Stomach smooth muscle (tissue), 2 donors: Measurements from ENCODE around the gene DCAF16.

Experiments used
- H3K27ac ChIP-seq: one replicate; pipeline ENCODE4 v1.7.0; 2013; ENCODE audit warnings: mild to moderate bottlenecking, low read length, inconsistent platforms
- H3K27me3 ChIP-seq, 2 donors: one replicate each; pipeline ENCODE4 v1.7.0; 2013; ENCODE audit warnings: low read length in 2 of 2; ENCODE audit not compliant: insufficient read depth in 2 of 2, control insufficient read depth in 1 of 2
- H3K36me3 ChIP-seq, 2 donors: one replicate each; pipeline ENCODE4 v1.7.0; 2013; ENCODE audit warnings: low read length in 2 of 2; ENCODE audit not compliant: control insufficient read depth in 2 of 2, insufficient read depth in 2 of 2
- H3K4me1 ChIP-seq: one replicate; pipeline ENCODE4 v1.7.0; 2013; ENCODE audit warnings: low read length; ENCODE audit not compliant: control insufficient read depth, insufficient read depth
- H3K4me3 ChIP-seq, 2 donors: one replicate each; pipeline ENCODE4 v1.7.0; 2013; ENCODE audit warnings: low read length in 2 of 2
- H3K9ac ChIP-seq, 2 donors: one replicate each; pipeline ENCODE4 v1.7.0; 2013; ENCODE audit warnings: low read length in 2 of 2, mild to moderate bottlenecking in 1 of 2
- H3K9me3 ChIP-seq, 2 donors: one replicate each; pipeline ENCODE4 v1.7.0; 2013; ENCODE audit warnings: low read length in 2 of 2; ENCODE audit not compliant: control insufficient read depth in 2 of 2
- donor health status: healthy.
- donor health status: Pancreatic carcinoma.

Gene DCAF16

GRCh38 chr4:17785858-17786257 lies 24.7 kb downstream of the DCAF16 start:
- H3K9me3 ChIP-seq, result no peaks in the 10 kb centered on the region
- no peaks in the 10 kb centered on the region for H3K36me3 ChIP-seq
- H3K4me1 ChIP-seq, result peaks cover 14% of the 10 kb centered on the region
- no peak overlapping the region for H3K27ac ChIP-seq
- H3K4me3 ChIP-seq, result no peak overlapping the region
- H3K27me3 ChIP-seq, result peaks cover under 1 to 9% of the 10 kb centered on the region in 2 donors
- no peak overlapping the region for H3K9ac ChIP-seq

GRCh38 chr4:17781300-17782287 lies 29.0 kb downstream of the DCAF16 start, which contains the start of gene FAM184B:
Gene FAM184B, minus strand, starts transcription at chr4:17781621. Its CDS starts 322 bp downstream, at chr4:17781299.
- no peaks in the 10 kb centered on the region for H3K36me3 ChIP-seq
- H3K27me3 ChIP-seq, result peaks cover 15 to 20% of the 10 kb centered on the region in 2 donors
- H3K9ac ChIP-seq, result peak within 1 kb of the TSS in 1 of 2 donors; percentile 21
- H3K27ac ChIP-seq, result no peak within 1 kb of the TSS
- H3K9me3 ChIP-seq, result no peaks in the 10 kb centered on the region
- peak within 1 kb of the TSS; percentile 67 to 72 for H3K4me3 ChIP-seq
- peaks cover 24% of the 10 kb centered on the region for H3K4me1 ChIP-seq

- Histone ChIP-seq H3K4me1 (peaks cover 24% of the 10 kb centered on the region), H3K9me3 (no peaks in the 10 kb centered on the region), H3K4me3 (peak overlapping the region; percentile 67 to 72), H3K27me3 (peaks cover 15 to 20% of the 10 kb centered on the region in 2 donors), H3K27ac (no peak overlapping the region), H3K9ac (peak overlapping the region in 1 of 2 donors; percentile 21), H3K36me3 (no peaks in the 10 kb centered on the region)
These were observed 29.9 kb downstream of the DCAF16 start for GRCh38 chr4:17780501-17781299.

- H3K4me1 ChIP-seq, result peaks cover 24% of the 10 kb centered on the region
- peaks cover 15 to 20% of the 10 kb centered on the region in 2 donors for H3K27me3 ChIP-seq
- no peaks in the 10 kb centered on the region for H3K36me3 ChIP-seq
- no peak overlapping the region for H3K4me3 ChIP-seq
- H3K9me3 ChIP-seq, result no peaks in the 10 kb centered on the region
- H3K27ac ChIP-seq, result no peak overlapping the region
- H3K9ac ChIP-seq, result no peak overlapping the region
These were observed 32.1 kb downstream of the DCAF16 start for GRCh38 chr4:17778431-17778830.

- Histone ChIP-seq H3K4me1 (no peaks in the 10 kb centered on the region), H3K4me3 (no peak overlapping the region), H3K36me3 (no peaks in the 10 kb centered on the region), H3K27ac (no peak overlapping the region), H3K27me3 (no peaks in the 10 kb centered on the region), H3K9ac (no peak overlapping the region), H3K9me3 (no peaks in the 10 kb centered on the region)
These were observed 37.3 kb downstream of the DCAF16 start for GRCh38 chr4:17773135-17773698.

GRCh38 chr4:17771284-17771908 lies 39.2 kb downstream of the DCAF16 start:
- Histone ChIP-seq H3K27me3 (no peaks in the 10 kb centered on the region), H3K4me3 (no peak overlapping the region), H3K27ac (no peak overlapping the region), H3K4me1 (no peaks in the 10 kb centered on the region), H3K9ac (no peak overlapping the region), H3K36me3 (no peaks in the 10 kb centered on the region), H3K9me3 (no peaks in the 10 kb centered on the region)

- no peaks in the 10 kb centered on the region for H3K4me1 ChIP-seq
- H3K9me3 ChIP-seq, result no peaks in the 10 kb centered on the region
- H3K9ac ChIP-seq, result no peak overlapping the region
- H3K27ac ChIP-seq, result no peak overlapping the region
- H3K4me3 ChIP-seq, result no peak overlapping the region
- H3K36me3 ChIP-seq, result no peaks in the 10 kb centered on the region
- no peaks in the 10 kb centered on the region for H3K27me3 ChIP-seq
These were observed 39.7 kb downstream of the DCAF16 start for GRCh38 chr4:17770845-17771244.

- Histone ChIP-seq H3K4me3 (no peak overlapping the region), H3K4me1 (no peaks in the 10 kb centered on the region), H3K36me3 (no peaks in the 10 kb centered on the region), H3K9ac (no peak overlapping the region), H3K27me3 (no peaks in the 10 kb centered on the region), H3K27ac (no peak overlapping the region), H3K9me3 (no peaks in the 10 kb centered on the region)
These were observed 41.0 kb downstream of the DCAF16 start for GRCh38 chr4:17769406-17770174.

GRCh38 chr4:17766826-17767458 lies 43.6 kb downstream of the DCAF16 start:
- H3K27ac ChIP-seq, result no peak overlapping the region
- H3K4me1 ChIP-seq, result no peaks in the 10 kb centered on the region
- H3K9ac ChIP-seq, result no peak overlapping the region
- no peaks in the 10 kb centered on the region for H3K27me3 ChIP-seq
- H3K9me3 ChIP-seq, result no peaks in the 10 kb centered on the region
- H3K36me3 ChIP-seq, result no peaks in the 10 kb centered on the region
- H3K4me3 ChIP-seq, result no peak overlapping the region
